Fibroblast of lung (primary cell): ENCODE measurements around the gene RPUSD2. TPM values are rescaled to one million over a fixed set of nuclear protein-coding genes. Genes with fewer than 3 reads are reported as not detected.
A peak's percentile ranks its signal among the peaks of the same experiment; 100 is the strongest.
"Not testable (repeated sequence)": the region's sequence is repeated elsewhere in the genome, so short reads cannot be mapped to it uniquely, and the experiment has no call there.

ENCODE experiments used
- DNase-seq, 2 donors: peaks; one replicate each; pipeline versions ENCODE4 v3.0.0 to v3.0.0-alpha.2; 2010; ENCODE audit warnings: low read depth in 2 of 2
- H2AFZ ChIP-seq: 2 replicates; pipeline ENCODE4 v1.5.1; 2012; ENCODE audit warnings: low read length, control low read depth, inconsistent platforms
- H3K27ac ChIP-seq: 2 replicates; pipeline ENCODE4 v1.5.1; 2011; ENCODE audit warnings: low read length, control low read depth; ENCODE audit not compliant: insufficient read depth
- H3K27me3 ChIP-seq: 2 replicates; pipeline ENCODE4 v1.5.1; 2011; ENCODE audit warnings: mild to moderate bottlenecking, low read length; ENCODE audit not compliant: control insufficient read depth, insufficient read depth
- H3K36me3 ChIP-seq: 2 replicates; pipeline ENCODE4 v1.5.1; 2011; ENCODE audit warnings: low read length; ENCODE audit not compliant: control insufficient read depth, insufficient read depth
- H3K4me1 ChIP-seq: 2 replicates; pipeline ENCODE4 v1.5.1; 2011; ENCODE audit warnings: low read length; ENCODE audit not compliant: control insufficient read depth, insufficient read depth; ENCODE audit errors: extremely low read depth
- H3K4me2 ChIP-seq: 2 replicates; pipeline ENCODE4 v1.5.1; 2011; ENCODE audit warnings: low read length, control low read depth; ENCODE audit not compliant: insufficient read depth; ENCODE audit errors: extremely low read depth
- H3K4me3 ChIP-seq, 4 experiments: fragments of 200-600 bp in 1 of 4; sonication (generic) in 1 of 4; replicated peaks in 1 of 4; 2 replicates each; pipeline ENCODE4 v1.5.1; 2011 to 2016; ENCODE audit warnings: low read length in 4 of 4, low read depth in 3 of 4, mild to moderate bottlenecking in 3 of 4, control low read depth in 2 of 4, inconsistent platforms in 1 of 4, mixed read lengths in 1 of 4; ENCODE audit not compliant: insufficient read depth in 1 of 4; ENCODE audit errors: control extremely low read depth in 1 of 4
- H3K79me2 ChIP-seq: 2 replicates; pipeline ENCODE4 v1.5.1; 2012; ENCODE audit warnings: mild to moderate bottlenecking, low read length, inconsistent platforms; ENCODE audit not compliant: control insufficient read depth, insufficient read depth
- H3K9ac ChIP-seq: 2 replicates; pipeline ENCODE4 v1.5.1; 2011; ENCODE audit warnings: mild to moderate bottlenecking, low read length, control low read depth; ENCODE audit not compliant: insufficient read depth
- H3K9me3 ChIP-seq: 2 replicates; pipeline ENCODE4 v1.5.1; 2012; ENCODE audit warnings: low read depth, low read length; ENCODE audit not compliant: control insufficient read depth, insufficient read depth
- H4K20me1 ChIP-seq: 2 replicates; pipeline ENCODE4 v1.5.1; 2011; ENCODE audit warnings: low read length; ENCODE audit not compliant: control insufficient read depth, insufficient read depth; ENCODE audit errors: extremely low read depth
- CTCF ChIP-seq, 2 donors: IDR thresholded peaks in 1 of 2; conservative IDR thresholded peaks in 1 of 2; 1 replicate in 1 of 2; 2 replicates in 1 of 2; pipeline ENCODE4 v1.5.1; 2011 to 2012; ENCODE audit warnings: low read length in 2 of 2, control low read depth in 1 of 2, inconsistent platforms in 1 of 2, low read depth in 1 of 2, mild to moderate bottlenecking in 1 of 2
- EZH2 ChIP-seq: IDR thresholded peaks from 2 replicates; pipeline ENCODE4 v1.5.1; 2012; ENCODE audit warnings: low read length, control low read depth, mild to moderate bottlenecking; ENCODE audit errors: missing control alignments
- polyA plus RNA-seq, 2 donors: library from polyadenylated mRNA; depleted of rRNA in 1 of 2; stranded (reverse) in 1 of 2; unstranded in 1 of 2; fragments of >200 nt; gene quantifications; 2 replicates each; pipeline ENCODE4 v1.2.1, GENCODE V29; 2011 to 2012; ENCODE audit warnings: missing spikeins in 1 of 2
- total RNA-seq: library from RNA; depleted of rRNA; stranded (reverse); fragments of >200 nt; gene quantifications from 2 replicates; pipeline ENCODE4 v1.2.1, GENCODE V29; 2014

The RPUSD2 gene
- total and polyA plus RNA-seq, 2 donors (not counting 1 experiment from before 2014, with no cell fraction given), result 4.9 to 11.6 TPM

GRCh38 chr15:40567111-40567510, 2.0 kb upstream of the RPUSD2 start:
- peaks cover 20% of the 10 kb centered on the region for H3K79me2 ChIP-seq
- no peaks in the 10 kb centered on the region for H3K27me3 ChIP-seq
- no peak overlapping the region for H3K4me3 ChIP-seq
- peaks cover 6% of the 10 kb centered on the region for H3K4me1 ChIP-seq
- no peak overlapping the region for H2AFZ ChIP-seq
- H3K36me3 ChIP-seq, result peaks cover 2% of the 10 kb centered on the region
- no peak overlapping the region for H3K9ac ChIP-seq
- no peak for DNase-seq
- no peak overlapping the region for H3K27ac ChIP-seq
- no peak overlapping the region for H3K4me2 ChIP-seq
- no peak for TF ChIP-seq EZH2
- peak in 1 of 2 donors; percentile 9 for TF ChIP-seq CTCF (conservative IDR thresholded peaks at IDR 0.05 in 1 of 2, IDR thresholded peaks at IDR 0.05 in 1 of 2; ENCODE audit: low read depth in 1 of 2, low read length in 2 of 2)
- H4K20me1 ChIP-seq, result no peaks in the 10 kb centered on the region
- no peaks in the 10 kb centered on the region for H3K9me3 ChIP-seq

GRCh38 chr15:40575113-40575512, 6.0 kb downstream of the RPUSD2 start:
- Histone ChIP-seq H3K27me3 (no peaks in the 10 kb centered on the region), H3K9ac (no peak overlapping the region), H3K27ac (no peak overlapping the region), H2AFZ (no peak overlapping the region), H3K9me3 (no peaks in the 10 kb centered on the region), H3K4me1 (peaks cover 4% of the 10 kb centered on the region), H3K4me3 (no peak overlapping the region), H3K36me3 (peaks cover 8% of the 10 kb centered on the region), H4K20me1 (no peaks in the 10 kb centered on the region), H3K79me2 (peaks cover 6% of the 10 kb centered on the region), H3K4me2 (no peak overlapping the region)
- TF ChIP-seq EZH2 (no peak), CTCF (conservative IDR thresholded peaks at IDR 0.05 in 1 of 2, IDR thresholded peaks at IDR 0.05 in 1 of 2; ENCODE audit: low read depth in 1 of 2, low read length in 2 of 2) (no peak)
- DNase-seq, result no peak

DNA sequence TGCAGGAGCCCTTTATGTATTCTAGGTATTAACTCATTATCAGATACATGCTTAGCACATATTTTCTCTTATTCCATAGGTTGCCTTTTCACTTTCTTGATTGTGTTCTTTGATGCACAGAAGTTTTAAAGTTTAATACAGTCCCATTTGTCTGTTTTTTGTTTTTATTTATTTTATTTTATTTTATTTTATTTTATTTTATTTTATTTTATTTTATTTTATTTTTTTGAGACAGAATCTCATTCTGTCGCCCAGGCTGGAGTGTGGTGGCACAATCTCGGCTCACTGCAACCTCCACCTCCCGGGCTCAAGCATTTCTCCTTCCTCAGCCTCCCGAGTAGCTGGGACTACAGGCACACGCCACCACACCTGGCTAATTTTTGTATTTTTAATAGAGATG, 7.8 kb downstream of the RPUSD2 start:
- H2AFZ ChIP-seq, H3K36me3 ChIP-seq, H3K4me1 ChIP-seq, H3K27ac ChIP-seq, DNase-seq, H3K9ac ChIP-seq, H3K4me2 ChIP-seq, H3K79me2 ChIP-seq, H4K20me1 ChIP-seq, H3K27me3 ChIP-seq, H3K4me3 ChIP-seq, H3K9me3 ChIP-seq: not testable (repeated sequence)
